ENCODE data around the gene DENND4A. TPM values are rescaled to one million over a fixed set of nuclear protein-coding genes. Genes with fewer than 3 reads are reported as not detected.

The DENND4A gene
- total RNA-seq, 1 donor from 2014 or later: 17.1 TPM

GRCh38 chr15:65655026-65655425 lies 137.1 kb downstream of the DENND4A start:
- Mint-ChIP-seq H3K9me3 (ENCODE audit: unreplicated experiment) (no peaks in the 10 kb centered on the region), H3K4me1 (ENCODE audit: unreplicated experiment) (peaks cover 16% of the 10 kb centered on the region), H3K36me3 (ENCODE audit: low read depth, unreplicated experiment) (peaks cover 19% of the 10 kb centered on the region), H3K4me3 (ENCODE audit: unreplicated experiment) (no peak overlapping the region), H3K27me3 (ENCODE audit: unreplicated experiment) (no peaks in the 10 kb centered on the region), H3K27ac (ENCODE audit: unreplicated experiment) (no peak overlapping the region)
- DNase-seq (ENCODE audit: low spot score): no peak
- TF ChIP-seq, protein P1, sequence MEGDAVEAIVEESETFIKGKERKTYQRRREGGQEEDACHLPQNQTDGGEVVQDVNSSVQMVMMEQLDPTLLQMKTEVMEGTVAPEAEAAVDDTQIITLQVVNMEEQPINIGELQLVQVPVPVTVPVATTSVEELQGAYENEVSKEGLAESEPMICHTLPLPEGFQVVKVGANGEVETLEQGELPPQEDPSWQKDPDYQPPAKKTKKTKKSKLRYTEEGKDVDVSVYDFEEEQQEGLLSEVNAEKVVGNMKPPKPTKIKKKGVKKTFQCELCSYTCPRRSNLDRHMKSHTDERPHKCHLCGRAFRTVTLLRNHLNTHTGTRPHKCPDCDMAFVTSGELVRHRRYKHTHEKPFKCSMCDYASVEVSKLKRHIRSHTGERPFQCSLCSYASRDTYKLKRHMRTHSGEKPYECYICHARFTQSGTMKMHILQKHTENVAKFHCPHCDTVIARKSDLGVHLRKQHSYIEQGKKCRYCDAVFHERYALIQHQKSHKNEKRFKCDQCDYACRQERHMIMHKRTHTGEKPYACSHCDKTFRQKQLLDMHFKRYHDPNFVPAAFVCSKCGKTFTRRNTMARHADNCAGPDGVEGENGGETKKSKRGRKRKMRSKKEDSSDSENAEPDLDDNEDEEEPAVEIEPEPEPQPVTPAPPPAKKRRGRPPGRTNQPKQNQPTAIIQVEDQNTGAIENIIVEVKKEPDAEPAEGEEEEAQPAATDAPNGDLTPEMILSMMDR (IDR thresholded peaks at IDR 0.05; ENCODE audit: unreplicated experiment): no peak

GRCh38 chr15:65653801-65654521 lies 138.1 kb downstream of the DENND4A start:
- Mint-ChIP-seq H3K27ac (ENCODE audit: unreplicated experiment) (no peak overlapping the region), H3K4me3 (ENCODE audit: unreplicated experiment) (no peak overlapping the region), H3K36me3 (ENCODE audit: low read depth, unreplicated experiment) (peaks cover 19% of the 10 kb centered on the region), H3K9me3 (ENCODE audit: unreplicated experiment) (no peaks in the 10 kb centered on the region), H3K27me3 (ENCODE audit: unreplicated experiment) (no peaks in the 10 kb centered on the region), H3K4me1 (ENCODE audit: unreplicated experiment) (peaks cover 16% of the 10 kb centered on the region)
- TF ChIP-seq, protein P1 (IDR thresholded peaks at IDR 0.05; ENCODE audit: unreplicated experiment): no peak
- no peak for DNase-seq (ENCODE audit: low spot score)

DNA sequence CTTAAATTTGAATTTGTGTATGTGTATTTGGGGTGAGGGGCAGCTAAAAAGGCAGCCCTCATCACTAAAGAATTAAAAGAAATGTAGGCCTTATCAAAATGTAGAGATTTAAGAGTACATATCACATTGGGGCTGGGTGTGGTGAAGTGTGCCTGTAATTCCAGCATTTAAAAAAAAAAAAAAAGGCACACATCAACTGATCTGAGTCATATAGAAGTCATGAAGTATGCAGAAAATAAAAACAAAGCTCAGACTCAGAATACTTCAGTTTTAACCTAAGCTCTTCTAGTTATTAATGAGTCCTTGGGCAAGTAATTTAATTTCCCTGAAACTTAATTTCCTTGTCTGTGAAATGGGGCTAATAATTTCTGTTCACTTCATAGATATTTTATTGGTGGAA lies 138.8 kb downstream of the DENND4A start:
- Mint-ChIP-seq H3K27me3 (ENCODE audit: unreplicated experiment) (no peaks in the 10 kb centered on the region), H3K9me3 (ENCODE audit: unreplicated experiment) (no peaks in the 10 kb centered on the region), H3K4me3 (ENCODE audit: unreplicated experiment) (no peak overlapping the region), H3K4me1 (ENCODE audit: unreplicated experiment) (peaks cover 16% of the 10 kb centered on the region), H3K27ac (ENCODE audit: unreplicated experiment) (no peak overlapping the region), H3K36me3 (ENCODE audit: low read depth, unreplicated experiment) (peaks cover 19% of the 10 kb centered on the region)
- TF ChIP-seq, protein P1 (IDR thresholded peaks at IDR 0.05; ENCODE audit: unreplicated experiment): no peak
- DNase-seq (ENCODE audit: low spot score): no peak

- Mint-ChIP-seq H3K9me3 (ENCODE audit: unreplicated experiment) (no peaks in the 10 kb centered on the region), H3K27me3 (ENCODE audit: unreplicated experiment) (no peaks in the 10 kb centered on the region), H3K27ac (ENCODE audit: unreplicated experiment) (no peak overlapping the region), H3K4me1 (ENCODE audit: unreplicated experiment) (peaks cover 16% of the 10 kb centered on the region), H3K36me3 (ENCODE audit: low read depth, unreplicated experiment) (peaks cover 19% of the 10 kb centered on the region), H3K4me3 (ENCODE audit: unreplicated experiment) (no peak overlapping the region)
- TF ChIP-seq, protein P1 (IDR thresholded peaks at IDR 0.05; ENCODE audit: unreplicated experiment): no peak
- DNase-seq (ENCODE audit: low spot score): no peak
Measured at GRCh38 chr15:65651831-65652749, 140.0 kb downstream of the DENND4A start.

DNA sequence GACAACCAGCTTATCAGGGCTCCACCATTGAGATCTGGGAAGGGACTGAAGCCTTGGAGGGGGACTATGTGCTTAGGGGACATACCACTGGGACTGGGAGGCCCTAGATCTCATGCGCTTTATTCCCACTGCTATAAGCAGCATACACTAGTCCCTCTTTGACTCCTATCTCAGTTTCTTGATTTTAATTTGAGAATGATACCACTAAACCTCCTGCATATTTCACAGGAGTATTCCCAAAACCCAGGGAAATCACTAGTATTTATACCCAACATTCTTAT lies 141.1 kb downstream of the DENND4A start:
- TF ChIP-seq, protein P1 (IDR thresholded peaks at IDR 0.05; ENCODE audit: unreplicated experiment): no peak
- DNase-seq (ENCODE audit: low spot score): no peak
- H3K4me3 Mint-ChIP-seq (ENCODE audit: unreplicated experiment): no peak overlapping the region
- H3K9me3 Mint-ChIP-seq (ENCODE audit: unreplicated experiment): no peaks in the 10 kb centered on the region
- no peaks in the 10 kb centered on the region for H3K27me3 Mint-ChIP-seq (ENCODE audit: unreplicated experiment)
- H3K36me3 Mint-ChIP-seq (ENCODE audit: low read depth, unreplicated experiment): peaks cover 25% of the 10 kb centered on the region
- no peak overlapping the region for H3K27ac Mint-ChIP-seq (ENCODE audit: unreplicated experiment)
- peaks cover 16% of the 10 kb centered on the region for H3K4me1 Mint-ChIP-seq (ENCODE audit: unreplicated experiment)

Data from endothelial cell (in vitro differentiated cells).